ENCODE data around the gene GNPTG. TPM values are rescaled to one million over a fixed set of nuclear protein-coding genes. Genes with fewer than 3 reads are reported as not detected.
"Not testable (repeated sequence)": the region's sequence is repeated elsewhere in the genome, so short reads cannot be mapped to it uniquely, and the experiment has no call there.

The GNPTG gene
- total RNA-seq, 1 donor from 2014 or later, result 60.7 TPM

DNA sequence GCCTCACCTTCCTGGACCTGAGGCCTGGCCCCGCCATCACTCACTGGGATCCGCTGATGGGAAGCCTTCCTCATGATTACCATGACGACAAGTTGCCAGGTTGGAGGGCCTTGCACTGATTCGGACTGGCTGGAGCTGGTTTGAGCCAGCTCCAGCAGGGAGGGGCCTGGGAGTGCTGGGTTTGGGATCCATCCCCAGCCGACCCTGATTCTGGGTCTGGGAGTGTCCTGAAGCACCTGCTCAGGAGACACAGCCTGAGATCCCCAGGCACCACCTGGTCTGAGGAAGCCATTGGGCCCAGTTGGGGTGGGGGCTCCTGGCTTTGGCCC lies 24.1 kb upstream of the GNPTG start:
- H3K36me3 Mint-ChIP-seq (ENCODE audit: low read depth), result peaks cover 7% of the 10 kb centered on the region
- H3K4me3 Mint-ChIP-seq (ENCODE audit: unreplicated experiment), result no peak overlapping the region

DNA sequence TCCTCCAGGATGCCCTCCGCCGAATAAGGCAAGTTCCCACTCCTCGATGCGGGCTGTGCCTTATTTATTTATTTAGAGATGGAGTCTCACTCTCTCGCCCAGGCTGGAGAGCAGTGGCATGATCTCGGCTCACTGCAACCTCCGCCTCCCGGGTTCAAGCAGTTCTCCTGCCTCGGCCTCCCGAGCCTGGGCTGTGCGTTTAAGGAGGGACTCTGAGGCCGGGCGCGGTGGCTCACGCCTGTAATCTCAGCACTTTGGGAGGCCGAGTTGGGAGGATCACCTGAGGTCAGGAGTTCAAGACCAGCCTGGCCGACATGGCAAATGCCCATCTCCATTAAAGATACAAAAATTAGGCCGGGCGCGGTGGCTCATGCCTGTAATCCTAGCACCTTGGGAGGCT lies 23.6 kb upstream of the GNPTG start:
- H3K4me1 Mint-ChIP-seq (ENCODE audit: low read depth); H3K36me3 Mint-ChIP-seq (ENCODE audit: low read depth); H3K4me3 Mint-ChIP-seq (ENCODE audit: unreplicated experiment); DNase-seq (ENCODE audit: low spot score); H3K9me3 Mint-ChIP-seq (ENCODE audit: low read depth); H3K27ac Mint-ChIP-seq (ENCODE audit: unreplicated experiment): not testable (repeated sequence)
- H3K27me3 Mint-ChIP-seq (ENCODE audit: low read depth), result peaks cover 12% of the 10 kb centered on the region

More for the DNA sequence above, 24.1 kb upstream of the GNPTG start:
- Mint-ChIP-seq H3K27me3 (ENCODE audit: low read depth) (peaks cover 10% of the 10 kb centered on the region), H3K4me1 (ENCODE audit: low read depth) (peaks cover 2% of the 10 kb centered on the region), H3K9me3 (ENCODE audit: low read depth) (no peaks in the 10 kb centered on the region), H3K27ac (ENCODE audit: unreplicated experiment) (no peak overlapping the region)
- TF ChIP-seq, protein P1, sequence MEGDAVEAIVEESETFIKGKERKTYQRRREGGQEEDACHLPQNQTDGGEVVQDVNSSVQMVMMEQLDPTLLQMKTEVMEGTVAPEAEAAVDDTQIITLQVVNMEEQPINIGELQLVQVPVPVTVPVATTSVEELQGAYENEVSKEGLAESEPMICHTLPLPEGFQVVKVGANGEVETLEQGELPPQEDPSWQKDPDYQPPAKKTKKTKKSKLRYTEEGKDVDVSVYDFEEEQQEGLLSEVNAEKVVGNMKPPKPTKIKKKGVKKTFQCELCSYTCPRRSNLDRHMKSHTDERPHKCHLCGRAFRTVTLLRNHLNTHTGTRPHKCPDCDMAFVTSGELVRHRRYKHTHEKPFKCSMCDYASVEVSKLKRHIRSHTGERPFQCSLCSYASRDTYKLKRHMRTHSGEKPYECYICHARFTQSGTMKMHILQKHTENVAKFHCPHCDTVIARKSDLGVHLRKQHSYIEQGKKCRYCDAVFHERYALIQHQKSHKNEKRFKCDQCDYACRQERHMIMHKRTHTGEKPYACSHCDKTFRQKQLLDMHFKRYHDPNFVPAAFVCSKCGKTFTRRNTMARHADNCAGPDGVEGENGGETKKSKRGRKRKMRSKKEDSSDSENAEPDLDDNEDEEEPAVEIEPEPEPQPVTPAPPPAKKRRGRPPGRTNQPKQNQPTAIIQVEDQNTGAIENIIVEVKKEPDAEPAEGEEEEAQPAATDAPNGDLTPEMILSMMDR (IDR thresholded peaks at IDR 0.05), result no peak
- DNase-seq (ENCODE audit: low spot score), result no peak

DNA sequence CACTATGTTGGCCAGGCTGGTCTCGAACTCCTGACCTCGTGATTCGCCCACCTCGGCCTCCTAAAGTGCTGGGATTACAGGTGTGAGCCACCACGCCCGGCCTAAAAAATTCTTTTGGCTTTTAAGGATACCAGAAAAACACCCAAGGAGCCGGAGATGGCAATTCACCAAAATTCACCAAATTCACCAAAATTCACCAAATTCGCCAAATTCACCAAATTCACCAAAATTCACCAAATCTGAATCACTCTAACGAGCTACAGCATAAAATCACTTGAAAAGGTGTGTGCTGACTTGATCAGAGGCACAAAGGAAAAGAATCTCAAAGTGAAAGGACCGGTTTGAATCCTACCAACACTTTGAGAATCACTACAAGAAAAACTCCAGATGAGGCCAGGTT lies 22.8 kb upstream of the GNPTG start:
- not testable (repeated sequence) for H3K9me3 Mint-ChIP-seq (ENCODE audit: low read depth); H3K27ac Mint-ChIP-seq (ENCODE audit: unreplicated experiment); H3K4me3 Mint-ChIP-seq (ENCODE audit: unreplicated experiment); H3K36me3 Mint-ChIP-seq (ENCODE audit: low read depth); H3K4me1 Mint-ChIP-seq (ENCODE audit: low read depth); DNase-seq (ENCODE audit: low spot score)
- H3K27me3 Mint-ChIP-seq (ENCODE audit: low read depth), result peaks cover 12% of the 10 kb centered on the region

DNA sequence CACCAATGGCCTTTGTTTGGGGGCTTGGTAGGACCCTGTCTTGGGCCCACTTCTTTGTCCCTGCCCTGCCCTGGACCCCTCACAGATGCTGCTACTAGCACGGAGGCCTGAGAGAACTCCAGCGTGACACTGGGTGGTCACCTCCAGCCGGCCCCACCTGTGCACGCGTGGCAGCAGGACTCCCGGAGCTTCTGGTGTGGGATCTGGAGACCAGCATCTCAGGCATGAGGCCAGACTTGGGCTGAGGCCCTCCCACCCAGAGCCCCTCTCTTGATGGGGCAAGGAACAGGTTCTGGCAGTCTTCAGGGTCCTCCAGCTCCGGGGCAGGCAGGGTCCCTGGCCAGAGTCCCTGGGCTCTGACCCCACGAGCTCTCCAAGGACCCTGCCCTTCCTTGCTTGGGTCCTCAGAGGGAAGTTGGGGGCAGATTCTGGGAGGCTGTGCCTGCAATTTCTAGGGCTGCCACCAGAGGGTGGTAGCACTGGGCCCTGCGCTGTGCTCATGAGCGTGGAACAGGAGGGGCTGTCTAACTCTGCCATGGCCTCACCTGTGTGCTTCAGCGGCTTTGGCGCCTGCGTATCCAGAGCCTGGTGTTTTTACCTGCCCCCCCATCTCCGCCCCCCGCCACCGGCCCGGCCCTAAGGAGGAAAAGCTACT lies 21.3 kb upstream of the GNPTG start:
- Mint-ChIP-seq H3K27me3 (ENCODE audit: low read depth) (peaks cover 21% of the 10 kb centered on the region), H3K4me3 (ENCODE audit: unreplicated experiment) (no peak overlapping the region), H3K27ac (ENCODE audit: unreplicated experiment) (no peak overlapping the region), H3K4me1 (ENCODE audit: low read depth) (peaks cover 4% of the 10 kb centered on the region), H3K9me3 (ENCODE audit: low read depth) (no peaks in the 10 kb centered on the region), H3K36me3 (ENCODE audit: low read depth) (no peaks in the 10 kb centered on the region)
- TF ChIP-seq, protein P1 (IDR thresholded peaks at IDR 0.05), result peak; percentile 71
- DNase-seq (ENCODE audit: low spot score), result no peak

DNA sequence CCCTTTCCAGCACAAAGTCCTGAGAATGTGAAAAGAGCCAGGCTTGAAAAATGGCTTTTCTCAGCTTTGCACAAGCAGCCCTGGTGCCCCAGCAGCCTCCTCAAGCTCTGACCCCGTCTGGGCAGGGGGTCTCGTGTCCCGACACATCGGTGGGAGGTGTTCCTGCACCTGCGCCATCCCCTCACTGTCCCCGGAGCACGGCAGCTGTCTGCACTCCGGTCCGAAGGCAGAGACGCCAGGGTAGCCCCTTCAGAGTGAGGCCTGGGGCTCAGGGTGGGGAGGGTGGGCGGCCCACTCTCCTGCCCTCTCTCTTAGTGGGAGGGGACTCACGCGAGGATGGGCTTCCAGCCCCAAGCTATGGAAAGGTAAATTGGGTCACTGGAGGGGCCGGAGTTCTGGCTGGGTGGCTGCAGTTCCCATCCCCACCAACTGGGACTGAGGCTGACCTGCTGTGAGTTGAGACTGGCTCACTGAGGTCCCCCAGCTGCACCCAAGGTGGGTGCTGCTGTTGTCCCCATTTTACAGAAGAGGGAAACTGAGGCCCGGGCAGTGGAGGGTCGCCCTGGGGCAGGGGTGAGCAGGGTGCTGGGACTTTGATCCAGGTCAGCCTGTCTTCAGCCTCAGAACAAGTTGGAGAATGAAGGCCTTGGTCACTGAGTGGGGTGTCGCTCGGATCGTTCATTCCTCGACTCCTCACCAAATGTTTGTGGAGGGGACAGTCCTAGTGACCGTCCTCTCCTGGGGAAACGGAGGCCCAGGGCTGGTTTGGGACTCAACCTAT lies 20.6 kb upstream of the GNPTG start:
- Mint-ChIP-seq H3K4me3 (ENCODE audit: unreplicated experiment) (no peak overlapping the region), H3K27me3 (ENCODE audit: low read depth) (peaks cover 22% of the 10 kb centered on the region), H3K4me1 (ENCODE audit: low read depth) (peaks cover 4% of the 10 kb centered on the region), H3K27ac (ENCODE audit: unreplicated experiment) (no peak overlapping the region), H3K9me3 (ENCODE audit: low read depth) (no peaks in the 10 kb centered on the region), H3K36me3 (ENCODE audit: low read depth) (no peaks in the 10 kb centered on the region)
- DNase-seq (ENCODE audit: low spot score), result no peak
- TF ChIP-seq, protein P1 (IDR thresholded peaks at IDR 0.05), result peak; percentile 4

DNA sequence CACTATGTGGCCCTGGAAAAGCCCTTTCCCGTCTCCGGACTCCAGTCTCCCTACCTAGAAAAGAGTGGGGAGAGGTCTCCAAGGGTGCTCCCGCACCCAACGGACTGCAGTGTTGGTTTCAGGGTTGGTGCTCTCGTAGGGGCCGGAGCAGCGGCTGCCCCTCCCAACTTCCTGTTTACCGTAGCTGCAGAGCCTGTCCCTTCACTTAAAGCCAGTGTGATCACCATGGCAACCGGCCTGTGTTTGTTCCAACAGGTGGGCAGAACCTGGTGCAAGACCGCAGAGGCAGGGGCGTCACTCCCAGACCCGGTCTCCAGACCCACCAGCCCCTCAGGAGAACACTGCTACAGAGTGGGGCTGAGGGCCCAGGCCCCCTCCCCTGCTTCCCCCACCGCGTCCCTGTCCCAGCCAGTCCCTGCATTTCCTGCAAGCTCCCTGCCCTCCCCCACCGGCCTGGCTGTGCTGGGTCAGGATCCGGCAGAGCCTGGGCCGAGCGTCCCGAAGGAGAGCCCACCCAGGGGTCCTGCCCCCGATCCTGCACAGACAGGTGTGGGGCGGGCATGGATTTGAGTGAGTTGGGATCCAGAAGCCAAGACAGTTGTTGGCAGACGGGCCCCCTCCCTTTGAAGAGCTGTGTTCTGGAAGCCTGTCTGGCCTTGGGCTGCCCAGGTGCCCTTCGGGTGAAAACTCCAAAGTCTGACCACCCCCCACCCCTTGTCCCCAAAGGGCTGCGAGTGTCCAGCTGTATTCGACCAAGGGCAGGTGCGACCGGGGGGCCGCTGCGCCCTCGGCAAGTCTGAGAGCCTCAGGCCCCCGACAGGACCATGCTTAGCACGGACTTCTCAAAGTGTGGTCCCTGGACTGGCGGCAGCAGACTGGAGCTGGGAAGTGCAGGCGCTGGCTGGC lies 19.8 kb upstream of the GNPTG start:
- DNase-seq (ENCODE audit: low spot score), result no peak
- no peak overlapping the region for H3K4me3 Mint-ChIP-seq (ENCODE audit: unreplicated experiment)
- H3K36me3 Mint-ChIP-seq (ENCODE audit: low read depth), result no peaks in the 10 kb centered on the region
- H3K27ac Mint-ChIP-seq (ENCODE audit: unreplicated experiment), result no peak overlapping the region
- peaks cover 26% of the 10 kb centered on the region for H3K27me3 Mint-ChIP-seq (ENCODE audit: low read depth)
- H3K9me3 Mint-ChIP-seq (ENCODE audit: low read depth), result no peaks in the 10 kb centered on the region
- TF ChIP-seq, protein P1 (IDR thresholded peaks at IDR 0.05), result no peak
- peaks cover 4% of the 10 kb centered on the region for H3K4me1 Mint-ChIP-seq (ENCODE audit: low read depth)
